ENCODE data around the gene SLC23A2.

The SLC23A2 gene

GRCh38 chr20:4836473-4836872 is 164.8 kb downstream of the SLC23A2 start:
- no peak for FAIRE-seq

- FAIRE-seq: no peak
Measured at GRCh38 chr20:4835244-4836177, 165.8 kb downstream of the SLC23A2 start.

- no peak for FAIRE-seq
Measured at GRCh38 chr20:4833074-4833728, 168.1 kb downstream of the SLC23A2 start.

GRCh38 chr20:4832469-4832868 is 168.8 kb downstream of the SLC23A2 start:
- FAIRE-seq: no peak

- FAIRE-seq: no peak
Measured at GRCh38 chr20:4830696-4831095, 170.6 kb downstream of the SLC23A2 start.

GRCh38 chr20:4830259-4830658 is 171.1 kb downstream of the SLC23A2 start:
- no peak for FAIRE-seq

- no peak for FAIRE-seq
Measured at GRCh38 chr20:4829514-4830215, 171.6 kb downstream of the SLC23A2 start.

GRCh38 chr20:4828830-4829513 is 172.3 kb downstream of the SLC23A2 start:
- FAIRE-seq: no peak

- FAIRE-seq: no peak
Measured at GRCh38 chr20:4821590-4821989, 179.7 kb downstream of the SLC23A2 start.

- FAIRE-seq: no peak
Measured at GRCh38 chr20:4820806-4821518, 180.3 kb downstream of the SLC23A2 start.

GRCh38 chr20:4819901-4820300 is 181.4 kb downstream of the SLC23A2 start:
- no peak for FAIRE-seq

- no peak for FAIRE-seq
Measured at GRCh38 chr20:4817230-4817671, 184.1 kb downstream of the SLC23A2 start.

- no peak for FAIRE-seq
Measured at GRCh38 chr20:4815628-4816027, 185.7 kb downstream of the SLC23A2 start.

GRCh38 chr20:4814696-4815252 is 186.5 kb downstream of the SLC23A2 start:
- no peak for FAIRE-seq

- no peak for FAIRE-seq
Measured at GRCh38 chr20:4813863-4814695, 187.2 kb downstream of the SLC23A2 start.

- no peak for FAIRE-seq
Measured at GRCh38 chr20:4813076-4813862, 188.0 kb downstream of the SLC23A2 start.

- FAIRE-seq: no peak
Measured at GRCh38 chr20:4812641-4813075, 188.7 kb downstream of the SLC23A2 start.

- FAIRE-seq: no peak
Measured at GRCh38 chr20:4812216-4812615, 189.1 kb downstream of the SLC23A2 start.

GRCh38 chr20:4811661-4812181 is 189.6 kb downstream of the SLC23A2 start:
- FAIRE-seq: no peak

GRCh38 chr20:4811257-4811656 is 190.1 kb downstream of the SLC23A2 start:
- FAIRE-seq: no peak

All from islet of Langerhans (tissue), 1 donor.